Esophagus (tissue), 2 donors: ENCODE results near the gene SSR1. TPM values are rescaled to one million over a fixed set of nuclear protein-coding genes. Genes with fewer than 3 reads are reported as not detected.
A peak's percentile ranks its signal among the peaks of the same experiment; 100 is the strongest.
"Not testable (repeated sequence)": the region's sequence is repeated elsewhere in the genome, so short reads cannot be mapped to it uniquely, and the experiment has no call there.

ENCODE experiments used
- H3K27ac ChIP-seq, 2 donors: one replicate each; pipeline ENCODE4 v1.5.1; 2013; ENCODE audit warnings: low read depth in 2 of 2, mild to moderate bottlenecking in 2 of 2, inconsistent platforms in 1 of 2, low read length in 1 of 2, moderate library complexity in 1 of 2
- H3K27me3 ChIP-seq, 2 donors: one replicate each; pipeline ENCODE4 v1.6.1; 2013; ENCODE audit warnings: low read length in 2 of 2, control low read depth in 1 of 2, mild to moderate bottlenecking in 1 of 2; ENCODE audit not compliant: insufficient read depth in 2 of 2, control insufficient read depth in 1 of 2
- H3K36me3 ChIP-seq, 2 donors: one replicate each; pipeline ENCODE4 v1.6.1; 2013; ENCODE audit warnings: low read length in 1 of 2; ENCODE audit not compliant: control insufficient read depth in 2 of 2, insufficient read depth in 2 of 2
- H3K4me1 ChIP-seq, 2 donors: one replicate each; pipeline ENCODE4 v1.6.1; 2013; ENCODE audit warnings: low read length in 1 of 2; ENCODE audit not compliant: control insufficient read depth in 2 of 2, insufficient read depth in 2 of 2
- H3K4me3 ChIP-seq, 2 donors: one replicate each; pipeline ENCODE4 v1.5.1; 2013; ENCODE audit warnings: low read length in 2 of 2, mild to moderate bottlenecking in 2 of 2, low read depth in 1 of 2, moderate library complexity in 1 of 2
- H3K9me3 ChIP-seq, 2 donors: one replicate each; pipeline ENCODE4 v1.6.1; 2013; ENCODE audit warnings: mild to moderate bottlenecking in 2 of 2, low read depth in 1 of 2, low read length in 1 of 2, moderate library complexity in 1 of 2; ENCODE audit not compliant: control insufficient read depth in 2 of 2, insufficient read depth in 1 of 2
- WGBS, 2 donors: extraction: QIAGEN DNeasy Blood & Tissue Kit; methylation state at CpG; one replicate each; pipeline ENCODE4 v1.1.7; 2013; 5-methylcytosine and 5-hydroxymethylcytosine counted together
- polyA plus RNA-seq, 2 donors: library from polyadenylated mRNA; stranded (reverse); fragments of 200-250 nt; gene quantifications; one replicate each; pipeline ENCODE4 v1.2.3, GENCODE V29; 2013
- donor health status: healthy with polysubstance abuse.
- donor health status: Bipolar disorder and iron deficiency.

SSR1 gene
- polyA plus RNA-seq: 10 to 100 TPM; 14.4 to 47.4 TPM

DNA sequence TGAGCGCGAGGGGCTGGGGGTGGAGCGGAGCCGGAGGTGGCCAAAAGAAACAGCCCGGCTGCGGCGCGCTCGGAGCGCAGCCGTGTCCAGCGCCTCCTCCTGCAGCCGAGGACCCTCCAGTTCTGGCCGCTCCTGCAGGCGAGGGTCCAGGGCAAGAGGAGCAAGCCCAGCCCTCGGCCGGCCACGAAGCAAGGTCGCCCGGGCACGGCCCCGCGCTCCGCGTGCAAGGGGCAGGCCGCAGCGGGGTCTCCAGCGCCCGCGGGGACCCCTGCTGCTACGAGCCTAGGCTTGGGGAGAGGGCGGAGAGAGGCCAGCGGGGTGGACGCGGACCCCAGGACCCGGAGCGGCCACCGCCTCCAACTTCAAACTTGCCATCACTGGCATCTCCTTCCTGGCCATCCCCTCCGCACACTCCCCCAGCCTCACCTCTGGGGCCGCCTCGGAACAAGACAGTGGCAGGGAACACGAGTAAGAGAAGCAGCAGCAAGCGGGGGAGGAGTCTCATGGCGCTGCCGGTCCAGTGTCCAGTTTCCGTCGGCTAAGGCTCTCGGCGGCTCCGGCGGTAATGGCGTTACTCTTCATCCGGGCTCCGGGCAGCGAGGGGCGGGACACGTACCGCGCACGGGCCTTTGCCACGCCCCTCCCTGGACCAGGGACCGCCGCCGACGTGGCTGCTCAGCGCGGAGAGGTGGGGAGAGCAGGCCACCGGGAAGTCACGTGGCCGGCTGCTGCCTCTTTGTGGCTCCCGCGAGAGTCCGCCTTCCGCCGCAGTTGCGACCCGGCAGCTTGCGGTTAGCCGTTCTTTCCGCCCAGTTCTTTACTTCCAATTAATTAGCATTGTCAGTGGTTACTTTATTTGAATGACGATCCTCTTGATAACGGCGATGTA lies at the start of gene SSR1:
SSR1 (minus strand) TSS at position 584 of the 889 bp plus-strand sequence; CDS start at position 505, 79 bp downstream.
- H3K27me3 ChIP-seq: no peaks in the 10 kb centered on the region
- no peaks in the 10 kb centered on the region for H3K9me3 ChIP-seq
- H3K4me3 ChIP-seq: peak within 1 kb of the TSS; percentile 88 to 100
- peak within 1 kb of the TSS; percentile 94 to 96 for H3K27ac ChIP-seq
- peaks cover 0 to 3% of the 10 kb centered on the region in 2 donors for H3K4me1 ChIP-seq
- WGBS, 2 donors: 0 to 1% methylated on average over 78 to 83 of the region's 83 CpGs
- peaks cover 0 to 3% of the 10 kb centered on the region in 2 donors for H3K36me3 ChIP-seq

DNA sequence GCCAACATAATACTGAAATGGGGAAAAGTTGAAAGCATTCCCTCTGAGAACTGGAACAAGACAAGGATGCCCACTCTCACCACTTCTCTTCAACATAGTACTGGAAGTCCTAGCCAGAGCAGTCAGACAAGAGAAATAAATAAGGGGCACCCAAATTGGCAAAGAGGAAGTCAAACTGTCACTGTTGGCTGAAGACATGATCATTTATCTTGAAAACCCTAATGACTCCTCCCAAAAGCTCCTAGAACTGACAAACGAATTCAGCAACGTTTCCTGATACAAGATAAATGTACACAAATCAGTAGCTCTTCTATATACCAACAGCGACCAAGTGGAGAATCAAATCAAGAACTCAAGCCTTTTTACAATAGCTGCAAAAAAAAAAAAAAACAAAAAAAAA lies 38.9 kb upstream of the SSR1 start:
- WGBS, 2 donors: 59 to 68% methylated on average over 3 of the region's 3 CpGs
- H3K27ac ChIP-seq, H3K36me3 ChIP-seq, H3K27me3 ChIP-seq, H3K9me3 ChIP-seq, H3K4me1 ChIP-seq, H3K4me3 ChIP-seq: not testable (repeated sequence)

DNA sequence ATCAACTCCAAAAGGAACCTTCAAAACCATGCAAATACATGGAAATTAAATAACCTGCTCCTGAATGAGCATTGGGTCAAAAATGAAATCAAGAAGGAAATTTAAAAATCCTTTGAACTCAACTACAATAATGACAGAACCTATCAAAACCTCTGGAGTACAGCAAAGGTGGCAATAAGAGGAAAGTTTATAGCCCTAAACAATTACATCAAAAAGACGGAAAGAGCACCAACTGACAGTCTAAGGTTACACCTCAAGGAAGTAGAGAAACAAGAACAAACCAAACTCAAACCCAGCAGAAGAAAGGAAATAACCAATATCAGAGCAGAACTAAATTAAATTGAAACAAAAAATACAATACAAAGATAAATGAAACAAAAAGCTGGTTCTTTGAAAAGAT lies 37.6 kb upstream of the SSR1 start:
- WGBS, 2 donors: 69 to 89% methylated on average over 1 of the region's 1 CpG
- H3K27ac ChIP-seq, H3K4me1 ChIP-seq, H3K4me3 ChIP-seq, H3K36me3 ChIP-seq, H3K27me3 ChIP-seq, H3K9me3 ChIP-seq: not testable (repeated sequence)

DNA sequence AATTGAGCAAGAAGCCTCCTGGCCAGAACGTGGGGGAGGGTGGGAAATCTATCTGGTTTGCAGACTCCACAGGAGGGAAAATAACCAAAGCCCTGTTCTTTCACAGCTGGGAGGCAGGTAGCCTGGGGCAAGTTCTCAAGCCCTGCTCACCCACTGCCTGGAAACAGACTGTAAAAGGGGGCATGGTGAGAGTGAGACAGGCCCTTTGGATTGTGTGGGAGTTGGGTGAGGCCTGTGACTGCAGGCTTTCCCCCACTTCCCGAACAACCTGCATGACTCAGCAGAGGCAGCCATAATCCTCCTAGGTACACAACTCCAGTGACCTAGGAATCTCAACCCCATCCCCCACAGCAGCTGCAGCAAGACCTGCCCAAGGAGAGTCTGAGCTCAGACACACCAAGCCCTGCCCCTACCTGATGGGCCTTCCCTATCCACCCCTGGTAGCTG lies 34.6 kb upstream of the SSR1 start:
- 34 to 57% methylated on average over 2 of the region's 2 CpGs for WGBS, 2 donors
- H3K36me3 ChIP-seq, H3K4me1 ChIP-seq, H3K27me3 ChIP-seq, H3K4me3 ChIP-seq, H3K9me3 ChIP-seq: not testable (repeated sequence)
- H3K27ac ChIP-seq: peak overlapping the region in 1 of 2 donors; percentile 64

DNA sequence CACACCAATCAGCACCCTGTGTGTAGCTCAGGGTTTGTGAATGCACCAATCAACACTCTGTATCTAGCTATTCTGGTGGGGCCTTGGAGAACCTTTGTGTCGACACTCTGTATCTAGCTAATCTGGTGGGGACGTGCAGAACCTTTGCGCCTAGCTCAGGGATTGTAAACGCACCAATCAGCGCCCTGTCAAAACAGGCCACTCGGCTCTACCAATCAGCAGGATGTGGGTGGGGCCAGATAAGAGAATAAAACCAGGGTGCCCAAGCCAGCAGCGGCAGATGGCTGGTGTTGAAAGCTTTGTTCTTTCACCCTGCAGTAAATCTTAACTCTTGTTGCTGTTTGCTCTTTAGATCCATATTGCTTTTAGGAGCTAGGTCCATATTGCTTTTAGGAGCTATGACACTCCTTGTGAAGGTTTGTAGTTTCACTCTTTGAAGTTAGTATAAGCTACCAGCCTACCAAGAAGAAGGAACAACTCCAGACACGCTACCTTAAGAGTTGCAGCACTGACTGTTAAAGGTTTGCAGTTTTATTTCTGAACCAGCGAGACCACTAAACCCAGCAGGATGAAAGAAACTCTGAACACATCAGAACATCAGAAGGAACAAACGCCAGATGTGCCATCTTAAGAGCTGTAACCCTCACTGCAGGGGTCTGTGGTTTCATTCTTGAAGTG lies 31.9 kb upstream of the SSR1 start:
- not testable (repeated sequence) for H3K9me3 ChIP-seq, H3K4me3 ChIP-seq, H3K4me1 ChIP-seq, H3K27me3 ChIP-seq, H3K36me3 ChIP-seq, H3K27ac ChIP-seq
- 77 to 86% methylated on average over 10 of the region's 10 CpGs for WGBS, 2 donors

DNA sequence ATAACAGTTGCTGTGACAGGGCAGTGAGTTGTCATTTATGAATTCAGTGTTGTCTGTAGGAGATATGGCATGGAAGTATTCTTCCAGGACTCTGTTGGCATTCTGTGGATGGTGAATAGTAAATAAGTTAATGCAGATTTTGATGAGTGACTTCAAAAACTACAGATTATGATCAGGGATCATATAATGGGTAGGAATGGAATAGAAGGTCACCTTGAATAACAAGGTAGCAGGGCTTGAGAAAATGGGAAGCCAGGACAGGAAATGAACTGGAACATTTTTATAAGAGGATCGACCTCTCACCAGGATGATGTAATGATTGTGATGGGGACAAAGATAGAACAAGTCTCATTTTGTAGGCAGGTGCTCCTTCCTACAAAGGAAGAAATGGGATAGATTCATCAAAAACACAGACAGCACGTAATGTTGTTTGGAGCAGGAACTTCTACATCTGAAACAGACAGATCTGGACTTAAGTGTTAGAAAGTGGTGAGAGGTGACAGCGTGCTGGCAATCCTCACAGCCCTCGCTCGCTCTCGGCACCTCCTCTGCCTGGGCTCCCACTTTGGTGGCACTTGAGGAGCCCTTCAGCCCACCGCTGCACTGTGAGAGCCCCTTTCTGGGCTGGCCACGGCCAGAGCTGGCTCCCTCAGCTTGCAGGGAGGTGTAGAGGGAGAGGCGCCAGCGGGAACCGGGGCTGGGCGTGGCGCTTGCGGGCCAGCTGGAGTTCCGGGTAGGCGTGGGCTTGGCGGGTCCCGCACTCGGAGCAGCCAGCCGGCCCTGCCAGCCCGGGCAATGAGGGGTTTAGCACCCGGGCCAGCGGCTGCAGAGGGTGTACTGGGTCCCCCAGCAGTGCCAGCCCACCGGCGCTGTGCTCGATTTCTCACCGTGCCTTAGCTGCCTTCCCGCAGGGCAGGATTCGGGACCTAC lies 30.8 kb upstream of the SSR1 start:
- Histone ChIP-seq H3K9me3 (peaks cover 0 to 2% of the 10 kb centered on the region in 2 donors), H3K27me3 (no peaks in the 10 kb centered on the region), H3K27ac (no peak overlapping the region), H3K4me1 (no peaks in the 10 kb centered on the region), H3K36me3 (no peaks in the 10 kb centered on the region), H3K4me3 (no peak overlapping the region)
- 87 to 93% methylated on average over 28 to 29 of the region's 29 CpGs for WGBS, 2 donors

DNA sequence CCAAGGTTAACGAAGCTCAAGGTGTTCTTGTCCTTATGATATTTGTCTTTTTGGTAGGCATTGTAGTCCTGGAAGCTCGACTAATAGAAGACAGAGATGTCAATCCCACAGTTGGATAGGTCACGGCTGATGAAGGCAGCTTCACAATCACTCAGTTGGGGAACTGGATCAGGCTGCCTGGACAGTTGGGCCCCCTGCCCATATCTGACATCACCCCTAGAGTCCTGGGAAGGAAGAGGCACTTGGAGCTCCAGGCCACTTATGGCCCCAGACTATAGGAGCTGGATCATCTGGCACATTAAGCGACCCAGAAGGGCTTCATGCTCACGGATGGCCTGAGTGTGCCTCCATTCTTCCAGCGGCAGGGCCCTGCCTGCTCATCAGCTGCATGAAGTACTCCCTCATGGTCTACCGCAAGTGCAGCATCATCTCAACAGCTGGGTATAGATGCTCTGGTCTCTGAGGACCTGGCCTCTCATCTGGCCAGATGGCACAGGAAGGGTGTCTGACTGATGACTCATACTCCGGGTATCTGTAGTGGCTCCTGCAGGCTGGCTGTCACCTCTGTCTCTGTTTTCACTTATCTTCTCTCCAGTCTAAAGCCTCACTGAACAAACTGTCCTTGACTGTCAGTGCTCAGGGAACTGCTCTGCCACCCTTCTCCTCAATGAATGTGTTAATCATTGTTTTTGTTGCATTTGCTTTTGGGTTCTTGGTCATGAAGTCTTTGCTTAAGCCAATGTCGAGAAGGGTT lies 29.2 kb upstream of the SSR1 start:
- Histone ChIP-seq H3K27me3 (no peaks in the 10 kb centered on the region), H3K4me3 (no peak overlapping the region)
- 81 to 83% methylated on average over 9 of the region's 9 CpGs for WGBS, 2 donors

DNA sequence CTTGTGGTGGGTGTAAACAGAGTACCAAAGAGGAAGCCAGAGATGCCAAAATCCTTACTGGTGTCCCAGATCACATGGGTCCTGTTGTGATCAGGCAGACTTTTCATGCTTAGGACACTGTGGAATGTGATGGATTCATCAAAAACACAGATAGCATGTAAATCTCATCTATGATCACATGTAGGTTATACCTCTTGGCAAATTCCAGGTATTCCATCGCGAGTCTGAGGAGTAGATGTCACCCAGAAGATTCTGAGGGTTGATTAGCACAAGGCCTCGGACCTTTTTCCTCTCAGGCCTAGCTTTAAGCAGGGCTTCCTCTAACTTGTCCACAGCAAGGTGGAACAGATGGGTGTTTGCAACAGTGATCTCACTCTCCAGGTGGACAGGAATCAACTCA lies 28.3 kb upstream of the SSR1 start:
- WGBS, 2 donors: 96 to 97% methylated on average over 3 of the region's 3 CpGs
- no peak overlapping the region for H3K27ac ChIP-seq
- H3K4me3 ChIP-seq: no peak overlapping the region
- H3K27me3 ChIP-seq: no peaks in the 10 kb centered on the region
- no peaks in the 10 kb centered on the region for H3K36me3 ChIP-seq
- peaks cover 0 to 2% of the 10 kb centered on the region in 2 donors for H3K9me3 ChIP-seq
- no peaks in the 10 kb centered on the region for H3K4me1 ChIP-seq

More for the DNA sequence above, 29.2 kb upstream of the SSR1 start:
- peaks cover 0 to 2% of the 10 kb centered on the region in 2 donors for H3K9me3 ChIP-seq
- no peaks in the 10 kb centered on the region for H3K36me3 ChIP-seq
- no peaks in the 10 kb centered on the region for H3K4me1 ChIP-seq
- H3K27ac ChIP-seq: no peak overlapping the region
